DMS 273 (cell line): ENCODE results near the gene SUSD1.
"Not testable (repeated sequence)": the region's sequence is repeated elsewhere in the genome, so short reads cannot be mapped to it uniquely, and the experiment has no call there.

Source experiments
- DNase-seq: peaks from one replicate; lab custom pipeline; 2025; ENCODE audit not compliant: unreplicated experiment; lab: John Stamatoyannopoulos, UW

Gene SUSD1

GRCh38 chr9:112174222-112174964, 704 bp downstream of the SUSD1 start:
- peak; percentile 71 for DNase-seq

GRCh38 chr9:112173489-112174221, 1.4 kb downstream of the SUSD1 start:
- DNase-seq, result no peak

GRCh38 chr9:112170968-112171367, 4.1 kb downstream of the SUSD1 start:
- no peak for DNase-seq

- no peak for DNase-seq
Measured at GRCh38 chr9:112170235-112170634, 4.9 kb downstream of the SUSD1 start.

GRCh38 chr9:112169368-112169767, 5.7 kb downstream of the SUSD1 start:
- DNase-seq, result no peak

GRCh38 chr9:112168197-112168596, 6.9 kb downstream of the SUSD1 start:
- DNase-seq, result no peak

GRCh38 chr9:112166176-112167140, 8.6 kb downstream of the SUSD1 start:
- peak; percentile 9 for DNase-seq

GRCh38 chr9:112162621-112163413, 12.3 kb downstream of the SUSD1 start:
- no peak for DNase-seq

GRCh38 chr9:112159781-112160180, 15.3 kb downstream of the SUSD1 start:
- DNase-seq, result no peak

GRCh38 chr9:112158656-112159367, 16.3 kb downstream of the SUSD1 start:
- DNase-seq, result peak; percentile 32

GRCh38 chr9:112157961-112158360, 17.1 kb downstream of the SUSD1 start:
- peak; percentile 4 for DNase-seq

- DNase-seq, result no peak
Measured at GRCh38 chr9:112157087-112157486, 18.0 kb downstream of the SUSD1 start.

GRCh38 chr9:112149211-112149610, 25.9 kb downstream of the SUSD1 start:
- DNase-seq, result no peak

GRCh38 chr9:112145886-112146285, 29.2 kb downstream of the SUSD1 start:
- no peak for DNase-seq

- no peak for DNase-seq
Measured at GRCh38 chr9:112144807-112145206, 30.3 kb downstream of the SUSD1 start.

- DNase-seq, result no peak
Measured at GRCh38 chr9:112142420-112142819, 32.7 kb downstream of the SUSD1 start.

GRCh38 chr9:112140936-112141335, 34.2 kb downstream of the SUSD1 start:
- DNase-seq, result no peak

- no peak for DNase-seq
Measured at GRCh38 chr9:112137066-112137465, 38.0 kb downstream of the SUSD1 start.

GRCh38 chr9:112135706-112136105, 39.4 kb downstream of the SUSD1 start:
- DNase-seq, result no peak

GRCh38 chr9:112133806-112134205, 41.3 kb downstream of the SUSD1 start:
- DNase-seq, result not testable (repeated sequence)
